Kidney (tissue), 14 donors: ENCODE data around the gene SLIT1. TPM values are rescaled to one million over a fixed set of nuclear protein-coding genes. Genes with fewer than 3 reads are reported as not detected.
A peak's percentile ranks its signal among the peaks of the same experiment; 100 is the strongest.

ENCODE experiments used
- DNase-seq, 5 donors: peaks; one replicate each; pipeline ENCODE4 v3.0.0-alpha.2; 2013 to 2020
- FAIRE-seq: peaks from 2 replicates; lab custom pipeline; 2012; peaks lifted over from hg19 to GRCh38; lab: Jason Lieb, UNC
- H3K27ac ChIP-seq, 2 donors: one replicate each; pipeline ENCODE4 v1.7.0; 2013; ENCODE audit warnings: low read depth in 2 of 2, low read length in 2 of 2, inconsistent platforms in 1 of 2
- H3K27me3 ChIP-seq: one replicate; pipeline ENCODE4 v1.7.1; 2013; ENCODE audit warnings: low read length, inconsistent platforms; ENCODE audit not compliant: control insufficient read depth, insufficient read depth
- H3K36me3 ChIP-seq, 3 donors: one replicate each; pipeline versions ENCODE4 v1.7.0 to v1.7.1; 2013; ENCODE audit warnings: low read length in 3 of 3, control low read depth in 1 of 3, inconsistent platforms in 1 of 3; ENCODE audit not compliant: insufficient read depth in 3 of 3, control insufficient read depth in 2 of 3
- H3K4me1 ChIP-seq, 3 donors: one replicate each; pipeline versions ENCODE4 v1.7.0 to v1.7.1; 2013; ENCODE audit warnings: low read length in 3 of 3, inconsistent platforms in 1 of 3, low read depth in 1 of 3; ENCODE audit not compliant: control insufficient read depth in 2 of 3, insufficient read depth in 2 of 3
- H3K4me3 ChIP-seq, 3 donors: one replicate each; pipeline versions ENCODE4 v1.7.0 to v1.8.1; 2013; ENCODE audit warnings: low read length in 3 of 3, control low read depth in 1 of 3, inconsistent platforms in 1 of 3
- H3K9ac ChIP-seq, 3 donors: one replicate each; pipeline versions ENCODE4 v1.7.0 to v1.7.1; 2013; ENCODE audit warnings: low read length in 3 of 3, control low read depth in 1 of 3, inconsistent platforms in 1 of 3
- H3K9me3 ChIP-seq, 3 donors: one replicate each; pipeline versions ENCODE4 v1.7.0 to v1.7.1; 2013; ENCODE audit warnings: low read length in 3 of 3, control low read depth in 1 of 3, inconsistent platforms in 1 of 3; ENCODE audit not compliant: control insufficient read depth in 2 of 3, insufficient read depth in 1 of 3
- CTCF ChIP-seq: IDR thresholded peaks from 3 replicates; pipeline ENCODE4 v1.5.1; 2012; ENCODE audit warnings: mild to moderate bottlenecking, moderate library complexity, borderline replicate concordance; ENCODE audit not compliant: insufficient read depth; ENCODE audit errors: extremely low read depth
- intact Hi-C: fragments of 100-400 bp; cut with DNase I; formaldehyde crosslinking; loops from one replicate; pipeline ENCODE4 v1.11.1; 2022
- polyA plus RNA-seq: library from polyadenylated mRNA; stranded (reverse); fragments of 350-450 nt; fragmentation: Illumina TruSeq; extraction: RNeasy Lipid Tissue Mini Kit (QIAGEN cat#74804); gene quantifications from one replicate; pipeline ENCODE4 v1.2.3, GENCODE V29; 2014; ENCODE audit warnings: low read depth, low replicate concordance; ENCODE audit not compliant: insufficient read depth
- total RNA-seq: library from RNA; stranded (reverse); fragmentation: NEBNext Ultra II Directional; extraction: Animal tissue kit (Norgen Biotek cat#: 25700); gene quantifications from one replicate; pipeline ENCODE4 v1.2.1, GENCODE V29; 2021
- donor health status: control.
- donor health status: control.
- donor health status: control.
- donor health status: control.
- donor health status: control.
- donor health status: DM: yes; HTN: yes; CAD: no.
- donor health status: Normal renal cell carcinoma (clear cell type).

The SLIT1 gene
- total and polyA plus RNA-seq, 2 donors from 2014 or later = 0.06 to 0.35 TPM

- Histone ChIP-seq H3K4me3 (no peak overlapping the region), H3K27ac (no peak overlapping the region), H3K9me3 (no peaks in the 10 kb centered on the region), H3K9ac (no peak overlapping the region), H3K36me3 (no peaks in the 10 kb centered on the region), H3K27me3 (no peaks in the 10 kb centered on the region), H3K4me1 (peaks cover 0 to 6% (median 5%) of the 10 kb centered on the region in 3 donors)
- TF ChIP-seq CTCF = no peak
- intact Hi-C loops = no loop called here
- DNase-seq (no peak), FAIRE-seq (peak; percentile 35)
Observed at GRCh38 chr10:97228130-97228774, 42.5 kb upstream of the SLIT1 start.

DNA sequence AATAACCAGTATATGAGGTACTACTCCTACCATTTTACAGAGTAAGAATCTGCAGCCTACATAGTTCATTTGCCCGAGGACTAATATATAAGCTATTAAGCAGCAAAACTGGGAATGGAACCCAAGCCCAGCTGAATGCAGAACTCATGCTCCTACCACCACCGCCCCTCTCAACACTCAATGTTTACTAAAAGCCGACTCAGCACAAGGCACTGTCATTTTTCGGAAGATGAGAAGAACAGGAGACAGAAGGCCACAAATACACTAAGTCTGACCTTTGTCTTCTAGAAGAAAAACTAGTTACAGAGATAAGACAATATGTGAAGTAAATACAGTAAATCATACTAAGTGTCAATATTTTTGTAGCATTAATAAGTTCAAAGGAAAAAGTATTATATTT is 40.6 kb upstream of the SLIT1 start:
- FAIRE-seq (no peak), DNase-seq (no peak)
- Histone ChIP-seq H3K27me3 (no peaks in the 10 kb centered on the region), H3K36me3 (no peaks in the 10 kb centered on the region), H3K9me3 (no peaks in the 10 kb centered on the region), H3K27ac (no peak overlapping the region), H3K4me1 (peaks cover 0 to 6% (median 5%) of the 10 kb centered on the region in 3 donors), H3K9ac (no peak overlapping the region), H3K4me3 (no peak overlapping the region)
- intact Hi-C loops = no loop called here
- no peak for TF ChIP-seq CTCF

- H3K4me3 ChIP-seq = no peak overlapping the region
- H3K4me1 ChIP-seq = peaks cover 0 to 6% (median 5%) of the 10 kb centered on the region in 3 donors
- intact Hi-C loops = no loop called here
- H3K27ac ChIP-seq = no peak overlapping the region
- H3K9ac ChIP-seq = no peak overlapping the region
- no peak for DNase-seq
- no peaks in the 10 kb centered on the region for H3K27me3 ChIP-seq
- no peak for FAIRE-seq
- no peaks in the 10 kb centered on the region for H3K9me3 ChIP-seq
- no peaks in the 10 kb centered on the region for H3K36me3 ChIP-seq
- no peak for TF ChIP-seq CTCF
Observed at GRCh38 chr10:97224483-97225435, 39.0 kb upstream of the SLIT1 start.
